Measurements from ENCODE around the gene SPOPL.
"Not testable (repeated sequence)": the region's sequence is repeated elsewhere in the genome, so short reads cannot be mapped to it uniquely, and the experiment has no call there.

The SPOPL gene

GRCh38 chr2:138501425-138502254, at the start of gene SPOPL:
SPOPL (plus strand) TSS chr2:138501770; CDS start chr2:138550217, 48,447 bp downstream.
- DNase-seq (ENCODE audit: low read depth in 3 of 3, low spot score in 1 of 3), result peak; percentile 46 to 77 (median 69)

- DNase-seq (ENCODE audit: low read depth in 3 of 3, low spot score in 1 of 3), result no peak
These were observed 49.2 kb upstream of the SPOPL start for GRCh38 chr2:138452324-138452723.

GRCh38 chr2:138453815-138454214, 47.8 kb upstream of the SPOPL start:
- DNase-seq (ENCODE audit: low read depth in 3 of 3, low spot score in 1 of 3), result no peak

- DNase-seq (ENCODE audit: low read depth in 3 of 3, low spot score in 1 of 3), result no peak
These were observed 46.8 kb upstream of the SPOPL start for GRCh38 chr2:138454761-138455160.

GRCh38 chr2:138455275-138455674, 46.3 kb upstream of the SPOPL start:
- no peak for DNase-seq (ENCODE audit: low read depth in 3 of 3, low spot score in 1 of 3)

GRCh38 chr2:138455691-138456090, 45.9 kb upstream of the SPOPL start:
- DNase-seq (ENCODE audit: low read depth in 3 of 3, low spot score in 1 of 3), result no peak

GRCh38 chr2:138462689-138463088, 38.9 kb upstream of the SPOPL start:
- DNase-seq (ENCODE audit: low read depth in 3 of 3, low spot score in 1 of 3), result not testable (repeated sequence)

- no peak for DNase-seq (ENCODE audit: low read depth in 3 of 3, low spot score in 1 of 3)
These were observed 33.0 kb upstream of the SPOPL start for GRCh38 chr2:138468617-138469016.

- DNase-seq (ENCODE audit: low read depth in 3 of 3, low spot score in 1 of 3), result no peak
These were observed 32.2 kb upstream of the SPOPL start for GRCh38 chr2:138469411-138469810.

- no peak for DNase-seq (ENCODE audit: low read depth in 3 of 3, low spot score in 1 of 3)
These were observed 30.6 kb upstream of the SPOPL start for GRCh38 chr2:138470941-138471340.

GRCh38 chr2:138474100-138474825, 27.3 kb upstream of the SPOPL start:
- DNase-seq (ENCODE audit: low read depth in 3 of 3, low spot score in 1 of 3), result no peak

GRCh38 chr2:138475277-138475776, 26.2 kb upstream of the SPOPL start:
- no peak for DNase-seq (ENCODE audit: low read depth in 3 of 3, low spot score in 1 of 3)

GRCh38 chr2:138476186-138476585, 25.4 kb upstream of the SPOPL start:
- DNase-seq (ENCODE audit: low read depth in 3 of 3, low spot score in 1 of 3), result no peak

GRCh38 chr2:138476940-138477339, 24.6 kb upstream of the SPOPL start:
- DNase-seq (ENCODE audit: low read depth in 3 of 3, low spot score in 1 of 3), result no peak

GRCh38 chr2:138482796-138483195, 18.8 kb upstream of the SPOPL start:
- DNase-seq (ENCODE audit: low read depth in 3 of 3, low spot score in 1 of 3), result not testable (repeated sequence)

GRCh38 chr2:138485019-138485418, 16.6 kb upstream of the SPOPL start:
- no peak for DNase-seq (ENCODE audit: low read depth in 3 of 3, low spot score in 1 of 3)

- DNase-seq (ENCODE audit: low read depth in 3 of 3, low spot score in 1 of 3), result no peak
These were observed 15.0 kb upstream of the SPOPL start for GRCh38 chr2:138486363-138487198.

- DNase-seq (ENCODE audit: low read depth in 3 of 3, low spot score in 1 of 3), result no peak
These were observed 10.7 kb upstream of the SPOPL start for GRCh38 chr2:138490673-138491494.

GRCh38 chr2:138491495-138491862, 10.1 kb upstream of the SPOPL start:
- DNase-seq (ENCODE audit: low read depth in 3 of 3, low spot score in 1 of 3), result no peak

GRCh38 chr2:138492160-138492559, 9.4 kb upstream of the SPOPL start:
- DNase-seq (ENCODE audit: low read depth in 3 of 3, low spot score in 1 of 3), result no peak

Data from stimulated activated CD4-positive, alpha-beta T cell treated with anti-CD3 and anti-CD28 coated beads, TNF-alpha, amount 100 ng/mL, for 1 hour (primary cell).